ENCODE data around the gene NR4A1. TPM values are rescaled to one million over a fixed set of nuclear protein-coding genes. Genes with fewer than 3 reads are reported as not detected.

The NR4A1 gene
- total and polyA plus RNA-seq, 9 of the 15 experiments (the other 6 are each of a cell fraction or from before 2014, with no cell fraction given) = 0.07 to 4.7 (median 1.9) TPM; not detected in 1

GRCh38 chr12:52023182-52023975, 27.9 kb upstream of the NR4A1 start (continued):
- TF ChIP-seq FOXO4 (CRISPR knock-in tag; IDR thresholded peaks at IDR 0.05) (no peak), KDM5B (IDR thresholded peaks at IDR 0.05; ENCODE audit: insufficient replicate concordance, low read depth, low read length) (no peak), KAT7 (CRISPR knock-in tag; IDR thresholded peaks at IDR 0.05; ENCODE audit: borderline replicate concordance) (no peak), CBX2 (IDR thresholded peaks at IDR 0.05; ENCODE audit: insufficient read depth, low read length, poor library complexity, severe bottlenecking) (no peak), ZNF444 (CRISPR knock-in tag; IDR thresholded peaks at IDR 0.05) (no peak), TRIM28 (IDR thresholded peaks at IDR 0.05) (no peak), ZNF778 (CRISPR knock-in tag; IDR thresholded peaks at IDR 0.05) (no peak), ZNF436 (CRISPR knock-in tag; IDR thresholded peaks at IDR 0.05) (no peak), PCBP1 (IDR thresholded peaks at IDR 0.05; ENCODE audit: low read depth, low read length, poor library complexity, severe bottlenecking) (peak; percentile 69), ZNF57 (CRISPR knock-in tag; IDR thresholded peaks at IDR 0.05) (no peak), HDAC1 (IDR thresholded peaks at IDR 0.05) (no peak), SUPT5H (IDR thresholded peaks at IDR 0.05) (no peak), CHD1 (IDR thresholded peaks at IDR 0.05; ENCODE audit: low read length) (no peak), EP300 (IDR thresholded peaks at IDR 0.05; ENCODE audit: low read length) (no peak), DMBX1 (CRISPR knock-in tag; IDR thresholded peaks at IDR 0.05; ENCODE audit: borderline replicate concordance) (no peak), IFI16 (CRISPR knock-in tag; IDR thresholded peaks at IDR 0.05) (no peak), SOX6 (IDR thresholded peaks at IDR 0.05) (no peak), CEBPZ (IDR thresholded peaks at IDR 0.05; ENCODE audit: borderline replicate concordance, low read depth, low read length) (no peak), CAMTA2 (CRISPR knock-in tag; conservative IDR thresholded peaks at IDR 0.05) (no peak), HNRNPL (IDR thresholded peaks at IDR 0.05; ENCODE audit: low read depth, low read length) (no peak), ZNF431 (CRISPR knock-in tag; IDR thresholded peaks at IDR 0.05) (0 out of 2 replicates have a peak, but pooled peaks have one; percentile 19)
- TF ChIP-seq, protein P1, sequence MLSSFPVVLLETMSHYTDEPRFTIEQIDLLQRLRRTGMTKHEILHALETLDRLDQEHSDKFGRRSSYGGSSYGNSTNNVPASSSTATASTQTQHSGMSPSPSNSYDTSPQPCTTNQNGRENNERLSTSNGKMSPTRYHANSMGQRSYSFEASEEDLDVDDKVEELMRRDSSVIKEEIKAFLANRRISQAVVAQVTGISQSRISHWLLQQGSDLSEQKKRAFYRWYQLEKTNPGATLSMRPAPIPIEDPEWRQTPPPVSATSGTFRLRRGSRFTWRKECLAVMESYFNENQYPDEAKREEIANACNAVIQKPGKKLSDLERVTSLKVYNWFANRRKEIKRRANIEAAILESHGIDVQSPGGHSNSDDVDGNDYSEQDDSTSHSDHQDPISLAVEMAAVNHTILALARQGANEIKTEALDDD (IDR thresholded peaks at IDR 0.05) = no peak
- TF ChIP-seq, protein P2, sequence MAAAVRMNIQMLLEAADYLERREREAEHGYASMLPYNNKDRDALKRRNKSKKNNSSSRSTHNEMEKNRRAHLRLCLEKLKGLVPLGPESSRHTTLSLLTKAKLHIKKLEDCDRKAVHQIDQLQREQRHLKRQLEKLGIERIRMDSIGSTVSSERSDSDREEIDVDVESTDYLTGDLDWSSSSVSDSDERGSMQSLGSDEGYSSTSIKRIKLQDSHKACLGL (CRISPR knock-in tag; IDR thresholded peaks at IDR 0.05; ENCODE audit: borderline replicate concordance, poor library complexity, severe bottlenecking) = no peak

Data from K562 (cell line).